Vagina (tissue), 2 donors: ENCODE measurements around the gene MYO7B. TPM values are rescaled to one million over a fixed set of nuclear protein-coding genes. Genes with fewer than 3 reads are reported as not detected.

Source experiments
- DNase-seq, 2 donors: peaks; one replicate each; pipeline ENCODE4 v3.0.0-alpha.2; 2017; ENCODE audit errors: extremely low spot score in 2 of 2
- H3K27ac ChIP-seq: fragments of 200-600 bp; sonication (generic); one replicate; pipeline ENCODE4 v1.5.1; 2019
- H3K27me3 ChIP-seq: fragments of 200-600 bp; sonication (generic); one replicate; pipeline ENCODE4 v1.5.1; 2019
- H3K36me3 ChIP-seq, 2 donors: fragments of 200-600 bp; sonication (generic); one replicate each; pipeline ENCODE4 v1.5.1; 2017 to 2019
- H3K4me1 ChIP-seq: fragments of 200-600 bp; sonication (generic); one replicate; pipeline ENCODE4 v1.5.1; 2019
- H3K4me3 ChIP-seq, 2 donors: fragments of 200-600 bp; sonication (generic); 1 replicate in 1 of 2; 2 replicates in 1 of 2; pipeline ENCODE4 v1.5.1; 2016 to 2019
- H3K9me3 ChIP-seq: fragments of 200-600 bp; sonication (generic); one replicate; pipeline ENCODE4 v1.5.1; 2019
- POLR2A ChIP-seq, 2 donors: fragments of 450-650 bp; IDR thresholded peaks; one replicate each; pipeline ENCODE4 v1.6.1; 2017; ENCODE audit warnings: antibody characterized with exemption in 2 of 2, mild to moderate bottlenecking in 2 of 2, moderate library complexity in 2 of 2
- POLR2AphosphoS5 ChIP-seq, 2 donors: sonication (generic); formaldehyde crosslinking; IDR thresholded peaks; one replicate each; pipeline ENCODE4 v1.9.0; 2017; ENCODE audit warnings: antibody characterized with exemption in 2 of 2, mild to moderate bottlenecking in 2 of 2, low read depth in 1 of 2; ENCODE audit not compliant: insufficient read depth in 1 of 2
- intact Hi-C: fragments of 100-400 bp; cut with DNase I; formaldehyde crosslinking; loops from one replicate; pipeline ENCODE4 v1.15.1; 2023
- total RNA-seq: library from RNA; depleted of rRNA; stranded (reverse); fragments of >200 nt; gene quantifications from one replicate; pipeline ENCODE4 v1.2.3, GENCODE V29; 2016
- TF ChIP-seq, protein P1 (sequence below), 3 experiments: fragments of 450-650 bp in 2 of 3; fragments of 200-600 bp in 1 of 3; sonication (generic) in 1 of 3; IDR thresholded peaks; one replicate each; pipeline ENCODE4 v1.5.1; 2017 to 2019; ENCODE audit warnings: antibody characterized with exemption in 3 of 3, mild to moderate bottlenecking in 2 of 3, moderate library complexity in 2 of 3

The MYO7B gene
- total RNA-seq, 1 donor from 2014 or later, result not detected

DNA sequence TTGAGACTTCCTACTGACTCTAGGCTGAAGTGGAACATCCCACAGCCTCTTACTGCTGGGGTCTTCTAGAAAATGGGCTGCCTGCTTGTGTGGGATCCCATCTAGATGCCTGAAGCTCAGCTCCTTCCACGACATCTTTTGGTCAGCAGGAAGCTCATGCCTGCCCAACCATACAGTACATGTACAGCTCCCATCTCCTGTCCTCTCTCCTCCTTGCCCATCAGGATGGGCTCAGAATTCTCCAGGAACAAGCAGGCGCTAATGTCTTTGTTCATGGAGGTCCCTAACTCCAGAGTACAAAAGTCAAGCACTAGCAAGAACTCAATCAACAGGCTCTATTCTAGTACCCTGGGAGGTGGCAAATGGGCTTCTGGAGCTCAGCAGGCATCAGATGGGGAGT is 78.8 kb downstream of the MYO7B start:
- TF ChIP-seq POLR2A (IDR thresholded peaks at IDR 0.05) (no peak), POLR2AphosphoS5 (IDR thresholded peaks at IDR 0.05; ENCODE audit: insufficient read depth in 1 of 2, low read depth in 1 of 2) (no peak)
- TF ChIP-seq, protein P1, sequence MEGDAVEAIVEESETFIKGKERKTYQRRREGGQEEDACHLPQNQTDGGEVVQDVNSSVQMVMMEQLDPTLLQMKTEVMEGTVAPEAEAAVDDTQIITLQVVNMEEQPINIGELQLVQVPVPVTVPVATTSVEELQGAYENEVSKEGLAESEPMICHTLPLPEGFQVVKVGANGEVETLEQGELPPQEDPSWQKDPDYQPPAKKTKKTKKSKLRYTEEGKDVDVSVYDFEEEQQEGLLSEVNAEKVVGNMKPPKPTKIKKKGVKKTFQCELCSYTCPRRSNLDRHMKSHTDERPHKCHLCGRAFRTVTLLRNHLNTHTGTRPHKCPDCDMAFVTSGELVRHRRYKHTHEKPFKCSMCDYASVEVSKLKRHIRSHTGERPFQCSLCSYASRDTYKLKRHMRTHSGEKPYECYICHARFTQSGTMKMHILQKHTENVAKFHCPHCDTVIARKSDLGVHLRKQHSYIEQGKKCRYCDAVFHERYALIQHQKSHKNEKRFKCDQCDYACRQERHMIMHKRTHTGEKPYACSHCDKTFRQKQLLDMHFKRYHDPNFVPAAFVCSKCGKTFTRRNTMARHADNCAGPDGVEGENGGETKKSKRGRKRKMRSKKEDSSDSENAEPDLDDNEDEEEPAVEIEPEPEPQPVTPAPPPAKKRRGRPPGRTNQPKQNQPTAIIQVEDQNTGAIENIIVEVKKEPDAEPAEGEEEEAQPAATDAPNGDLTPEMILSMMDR (IDR thresholded peaks at IDR 0.05), result no peak
- no peak for DNase-seq
- H3K27ac ChIP-seq, result no peak overlapping the region
- peaks cover 5% of the 10 kb centered on the region for H3K9me3 ChIP-seq
- no peaks in the 10 kb centered on the region for H3K27me3 ChIP-seq
- intact Hi-C loops, result no loop called here
- no peaks in the 10 kb centered on the region for H3K4me1 ChIP-seq
- H3K36me3 ChIP-seq, result no peaks in the 10 kb centered on the region
- H3K4me3 ChIP-seq, result no peak overlapping the region

DNA sequence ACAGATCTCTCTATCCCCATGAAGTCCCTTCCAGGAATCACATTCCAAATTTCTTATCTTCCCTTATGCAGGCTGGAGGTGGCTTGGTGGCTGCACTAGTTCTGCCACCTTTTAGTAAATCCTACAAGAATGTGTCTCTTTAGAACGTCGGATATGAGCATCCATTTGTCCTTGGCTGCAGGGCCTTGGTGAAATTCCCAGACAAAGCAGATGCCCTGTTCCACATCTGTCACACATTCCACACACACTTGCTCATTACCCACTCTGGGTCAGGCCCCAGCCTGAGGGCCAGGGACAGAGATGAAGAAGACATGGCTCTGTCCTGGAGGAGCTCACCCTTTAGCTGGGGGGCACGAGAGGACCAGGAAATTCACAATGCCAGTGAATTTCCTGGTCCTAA is 79.2 kb downstream of the MYO7B start:
- Histone ChIP-seq H3K4me3 (no peak overlapping the region), H3K27me3 (no peaks in the 10 kb centered on the region), H3K27ac (no peak overlapping the region), H3K4me1 (no peaks in the 10 kb centered on the region), H3K36me3 (no peaks in the 10 kb centered on the region), H3K9me3 (peaks cover 5% of the 10 kb centered on the region)
- TF ChIP-seq POLR2AphosphoS5 (IDR thresholded peaks at IDR 0.05; ENCODE audit: insufficient read depth in 1 of 2, low read depth in 1 of 2), result no peak
- TF ChIP-seq, protein P1 (IDR thresholded peaks at IDR 0.05), result no peak
- no peak for TF ChIP-seq POLR2A (IDR thresholded peaks at IDR 0.05)
- DNase-seq, result no peak
- intact Hi-C loops, result no loop called here

DNA sequence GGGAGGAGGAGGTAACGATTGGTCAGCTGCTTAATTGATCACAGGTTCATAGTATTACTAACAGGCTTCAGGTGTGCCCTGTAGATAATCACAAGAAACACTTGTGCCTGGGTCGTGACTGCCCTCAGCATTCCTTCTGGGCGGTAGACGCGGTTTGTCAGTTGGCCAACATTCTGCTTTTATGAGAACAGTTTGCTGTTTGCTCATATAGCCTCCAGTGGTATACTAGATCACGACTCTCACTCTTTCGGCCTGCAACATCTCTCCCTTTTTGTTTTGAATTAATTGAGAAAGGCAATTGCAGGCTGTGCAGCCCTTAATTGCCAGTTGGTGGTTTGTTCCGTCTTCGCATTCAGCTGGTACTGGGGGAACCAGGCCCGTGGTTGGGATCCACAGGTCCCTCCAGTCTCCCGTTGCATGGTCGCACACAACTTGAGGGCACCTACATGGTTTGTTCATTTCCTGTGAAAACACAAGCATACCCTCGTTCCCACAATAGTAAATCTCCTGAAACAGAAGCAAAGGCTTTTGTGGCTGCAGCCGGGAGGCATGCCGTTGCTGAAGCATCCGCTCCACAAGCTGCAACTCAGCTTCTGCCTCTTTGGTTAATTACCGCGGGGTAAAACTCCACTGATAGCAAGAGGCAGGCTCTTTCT is 80.2 kb downstream of the MYO7B start:
- intact Hi-C loops, result no loop called here
- Histone ChIP-seq H3K36me3 (no peaks in the 10 kb centered on the region), H3K4me1 (no peaks in the 10 kb centered on the region), H3K27me3 (no peaks in the 10 kb centered on the region), H3K27ac (no peak overlapping the region), H3K9me3 (peaks cover 5% of the 10 kb centered on the region), H3K4me3 (no peak overlapping the region)
- no peak for DNase-seq
- TF ChIP-seq POLR2A (IDR thresholded peaks at IDR 0.05), result no peak
- TF ChIP-seq, protein P1 (IDR thresholded peaks at IDR 0.05), result no peak
- TF ChIP-seq POLR2AphosphoS5 (IDR thresholded peaks at IDR 0.05; ENCODE audit: insufficient read depth in 1 of 2, low read depth in 1 of 2), result no peak

DNA sequence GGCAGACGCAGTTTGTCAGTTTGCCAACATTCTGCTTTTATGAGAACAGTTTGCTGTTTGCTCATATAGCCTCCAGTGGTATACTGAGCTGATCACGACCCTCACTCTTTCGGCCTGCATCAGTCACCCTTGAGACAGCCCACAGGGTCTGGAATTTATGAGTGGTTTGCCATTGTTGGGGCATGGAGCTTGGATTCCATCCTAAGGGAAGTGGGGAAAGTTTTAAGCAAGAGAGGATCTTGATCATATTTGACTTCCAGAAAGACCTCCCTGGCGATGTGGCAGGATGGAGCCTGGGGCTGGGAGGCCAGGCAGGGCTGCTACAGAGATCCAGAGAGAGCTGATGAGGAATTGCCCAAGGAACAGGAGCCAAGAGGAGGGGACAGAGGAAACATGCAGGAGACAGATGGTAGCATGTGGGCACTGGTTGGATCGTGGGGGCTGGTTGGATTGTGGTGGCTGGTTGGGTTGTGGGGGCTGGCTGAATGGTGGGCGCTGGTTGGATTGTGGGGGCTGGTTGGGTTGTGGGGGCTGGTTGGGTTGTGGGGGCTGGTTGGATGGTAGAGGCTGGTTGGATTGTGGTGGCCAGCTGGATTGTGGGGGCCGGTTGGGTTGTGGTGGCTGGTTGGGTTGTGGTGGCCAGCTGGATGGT is 83.2 kb downstream of the MYO7B start:
- no peaks in the 10 kb centered on the region for H3K9me3 ChIP-seq
- no peak for DNase-seq

More for the DNA sequence above, 83.2 kb downstream of the MYO7B start:
- H3K4me1 ChIP-seq, result no peaks in the 10 kb centered on the region
- no peak overlapping the region for H3K27ac ChIP-seq
- no peaks in the 10 kb centered on the region for H3K27me3 ChIP-seq
- H3K4me3 ChIP-seq, result no peak overlapping the region
- H3K36me3 ChIP-seq, result no peaks in the 10 kb centered on the region
- no peak for TF ChIP-seq POLR2A (IDR thresholded peaks at IDR 0.05)
- no peak for TF ChIP-seq POLR2AphosphoS5 (IDR thresholded peaks at IDR 0.05; ENCODE audit: insufficient read depth in 1 of 2, low read depth in 1 of 2)
- TF ChIP-seq, protein P1 (IDR thresholded peaks at IDR 0.05), result no peak
- intact Hi-C loops, result no loop called here
